ENCODE data around the gene IGIP.

GRCh38 chr5:140107312-140108092 is 18.2 kb upstream of the IGIP start:
- TF ChIP-seq CTCF (IDR thresholded peaks at IDR 0.05; ENCODE audit: low read depth, low read length) (no peak), POLR2A (IDR thresholded peaks at IDR 0.05; ENCODE audit: extremely low read depth, insufficient read length) (peak; percentile 52), MAX (IDR thresholded peaks at IDR 0.05; ENCODE audit: low read depth, low read length) (peak; percentile 31; the same call in 1 of the 2 replicates), MYC (IDR thresholded peaks at IDR 0.05; ENCODE audit: low read depth, low read length) (peak; percentile 29; the same call in 1 of the 2 replicates)

Measured in NB4 (cell line).